ENCODE results near the gene SRSF12. TPM values are rescaled to one million over a fixed set of nuclear protein-coding genes. Genes with fewer than 3 reads are reported as not detected.
"Not testable (repeated sequence)": the region's sequence is repeated elsewhere in the genome, so short reads cannot be mapped to it uniquely, and the experiment has no call there.

Gene SRSF12
- total RNA-seq, 6 donors from 2014 or later, result 0.10 to 0.89 (median 0.23) TPM; not detected in 1

GRCh38 chr6:89067796-89068195, 50.1 kb downstream of the SRSF12 start:
- H3K4me3 ChIP-seq, result no peak overlapping the region
- TF ChIP-seq POLR2A (IDR thresholded peaks at IDR 0.05) (no peak), CTCF (IDR thresholded peaks at IDR 0.05) (no peak), EP300 (IDR thresholded peaks at IDR 0.05) (no peak), POLR2AphosphoS5 (IDR thresholded peaks at IDR 0.05) (no peak)
- H3K36me3 ChIP-seq, result no peaks in the 10 kb centered on the region
- peaks cover 0 to 3% (median 0%) of the 10 kb centered on the region in 4 donors for H3K4me1 ChIP-seq
- H3K27ac ChIP-seq, result no peak overlapping the region
- DNase-seq (no peak), ATAC-seq (ENCODE audit: low FRiP score in 2 of 2) (no peak)
- H3K27me3 ChIP-seq, result no peaks in the 10 kb centered on the region
- H3K9me3 ChIP-seq, result no peaks in the 10 kb centered on the region

GRCh38 chr6:89066940-89067646, 50.8 kb downstream of the SRSF12 start:
- Histone ChIP-seq H3K4me1 (no peaks in the 10 kb centered on the region), H3K27ac (no peak overlapping the region), H3K9me3 (no peaks in the 10 kb centered on the region), H3K36me3 (no peaks in the 10 kb centered on the region), H3K4me3 (no peak overlapping the region), H3K27me3 (no peaks in the 10 kb centered on the region)
- DNase-seq (no peak), ATAC-seq (ENCODE audit: low FRiP score in 2 of 2) (peak in 1 of 2 donors; percentile 48)
- 69 to 72% methylated on average over 4 of the region's 4 CpGs for WGBS, 2 donors
- TF ChIP-seq POLR2A (IDR thresholded peaks at IDR 0.05), result no peak
- TF ChIP-seq EP300 (IDR thresholded peaks at IDR 0.05), result no peak
- TF ChIP-seq CTCF (IDR thresholded peaks at IDR 0.05), result no peak
- no peak for TF ChIP-seq POLR2AphosphoS5 (IDR thresholded peaks at IDR 0.05)

GRCh38 chr6:89066121-89066520, 51.8 kb downstream of the SRSF12 start:
- H3K36me3 ChIP-seq; DNase-seq; H3K27ac ChIP-seq; H3K4me1 ChIP-seq; H3K4me3 ChIP-seq; H3K27me3 ChIP-seq; ATAC-seq (ENCODE audit: low FRiP score in 2 of 2); H3K9me3 ChIP-seq: not testable (repeated sequence)
- WGBS, 2 donors, result 91 to 93% methylated on average over 9 of the region's 9 CpGs

- not testable (repeated sequence) for H3K27me3 ChIP-seq; H3K9me3 ChIP-seq; H3K4me3 ChIP-seq; H3K36me3 ChIP-seq; ATAC-seq (ENCODE audit: low FRiP score in 2 of 2); H3K4me1 ChIP-seq; H3K27ac ChIP-seq
- WGBS, 2 donors, result 97 to 100% methylated on average over 5 to 17 of the region's 22 CpGs
- peak in 1 of 2 donors; percentile 69 for DNase-seq
These were observed 52.9 kb downstream of the SRSF12 start for GRCh38 chr6:89064931-89065330.

- Histone ChIP-seq H3K27me3 (no peaks in the 10 kb centered on the region), H3K4me3 (no peak overlapping the region), H3K9me3 (no peaks in the 10 kb centered on the region), H3K27ac (no peak overlapping the region), H3K4me1 (no peaks in the 10 kb centered on the region), H3K36me3 (no peaks in the 10 kb centered on the region)
- DNase-seq, result no peak
- ATAC-seq (ENCODE audit: low FRiP score in 2 of 2), result no peak
- 100% methylated on average over 1 of the region's 1 CpG for WGBS, 2 donors
- TF ChIP-seq EP300 (IDR thresholded peaks at IDR 0.05) (no peak), CTCF (IDR thresholded peaks at IDR 0.05) (no peak), POLR2AphosphoS5 (IDR thresholded peaks at IDR 0.05) (no peak), POLR2A (IDR thresholded peaks at IDR 0.05) (no peak)
These were observed 54.0 kb downstream of the SRSF12 start for GRCh38 chr6:89063881-89064280.

GRCh38 chr6:89059227-89059626, 58.6 kb downstream of the SRSF12 start:
- Histone ChIP-seq H3K27me3 (no peaks in the 10 kb centered on the region), H3K27ac (no peak overlapping the region), H3K36me3 (no peaks in the 10 kb centered on the region), H3K4me1 (no peaks in the 10 kb centered on the region), H3K4me3 (no peak overlapping the region), H3K9me3 (no peaks in the 10 kb centered on the region)
- ATAC-seq (ENCODE audit: low FRiP score in 2 of 2) (no peak), DNase-seq (peak in 1 of 2 donors; percentile 18)
- 97 to 98% methylated on average over 12 of the region's 12 CpGs for WGBS, 2 donors
- no peak for TF ChIP-seq CTCF (IDR thresholded peaks at IDR 0.05)
- TF ChIP-seq POLR2A (IDR thresholded peaks at IDR 0.05), result no peak
- TF ChIP-seq POLR2AphosphoS5 (IDR thresholded peaks at IDR 0.05), result no peak
- TF ChIP-seq EP300 (IDR thresholded peaks at IDR 0.05), result no peak

All from upper lobe of left lung (tissue), 6 donors.